Stimulated activated CD4-positive, alpha-beta T cell treated with anti-CD3 and anti-CD28 coated beads, Interleukin-12 subunit alpha, Interleukin-12 subunit beta, amount 100 ng/mL, for 4 hours (primary cell): Measurements from ENCODE around the gene SULF2.

Experiments used
- DNase-seq: peaks from one replicate; pipeline ENCODE4 v3.0.0-alpha.2; 2020

SULF2 gene

GRCh38 chr20:47682028-47682783 is 103.1 kb downstream of the SULF2 start:
- no peak for DNase-seq

- DNase-seq = no peak
Measured at GRCh38 chr20:47680804-47681529, 104.3 kb downstream of the SULF2 start.

- no peak for DNase-seq
Measured at GRCh38 chr20:47679462-47679861, 105.8 kb downstream of the SULF2 start.

GRCh38 chr20:47678536-47678935 is 106.7 kb downstream of the SULF2 start:
- DNase-seq = no peak

GRCh38 chr20:47677635-47678453 is 107.4 kb downstream of the SULF2 start:
- peak; percentile 62 for DNase-seq

- no peak for DNase-seq
Measured at GRCh38 chr20:47676912-47677634, 108.2 kb downstream of the SULF2 start.

GRCh38 chr20:47676219-47676721 is 109.0 kb downstream of the SULF2 start:
- DNase-seq = no peak

GRCh38 chr20:47675190-47676142 is 109.8 kb downstream of the SULF2 start:
- no peak for DNase-seq

GRCh38 chr20:47674686-47675085 is 110.6 kb downstream of the SULF2 start:
- DNase-seq = no peak

- DNase-seq = no peak
Measured at GRCh38 chr20:47674145-47674544, 111.1 kb downstream of the SULF2 start.

- no peak for DNase-seq
Measured at GRCh38 chr20:47673671-47673955, 111.7 kb downstream of the SULF2 start.

GRCh38 chr20:47672886-47673670 is 112.2 kb downstream of the SULF2 start:
- DNase-seq = no peak

- DNase-seq = no peak
Measured at GRCh38 chr20:47672166-47672565, 113.1 kb downstream of the SULF2 start.

GRCh38 chr20:47670913-47671312 is 114.4 kb downstream of the SULF2 start:
- no peak for DNase-seq

- DNase-seq = no peak
Measured at GRCh38 chr20:47669927-47670890, 115.1 kb downstream of the SULF2 start.

GRCh38 chr20:47669489-47669888 is 115.8 kb downstream of the SULF2 start:
- DNase-seq = no peak

GRCh38 chr20:47669152-47669425 is 116.2 kb downstream of the SULF2 start:
- DNase-seq = no peak

GRCh38 chr20:47668313-47669151 is 116.7 kb downstream of the SULF2 start:
- no peak for DNase-seq
